ENCODE results near the gene DNAJC2. TPM values are rescaled to one million over a fixed set of nuclear protein-coding genes. Genes with fewer than 3 reads are reported as not detected.

DNAJC2 gene
- total and polyA plus RNA-seq, 2 donors (not counting 1 experiment from before 2014, with no cell fraction given) = 15.0 to 24.4 TPM

DNA sequence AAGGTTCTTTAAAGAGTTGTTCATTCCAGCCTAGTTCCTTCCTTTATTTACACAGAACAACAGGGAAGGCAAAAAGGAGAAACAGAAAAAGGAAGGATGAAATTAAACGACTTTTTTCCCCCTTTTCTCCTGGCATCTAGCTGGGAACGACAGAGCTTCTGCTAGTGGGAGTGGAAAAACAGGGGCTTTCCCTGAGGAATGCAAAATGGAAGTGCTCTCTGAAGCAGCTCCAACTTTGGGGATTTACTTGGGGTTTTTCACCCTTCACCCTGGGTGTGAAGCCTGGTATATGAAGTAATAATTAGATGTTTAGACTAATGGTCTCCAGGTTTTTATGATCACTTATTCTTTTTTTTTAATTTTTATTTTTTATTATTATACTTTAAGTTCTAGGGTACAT, 43.1 kb downstream of the DNAJC2 start:
- H3K9ac ChIP-seq (ENCODE audit: insufficient read depth, low read length) = no peak overlapping the region
- peaks cover 19% of the 10 kb centered on the region for H3K79me2 ChIP-seq (ENCODE audit: control insufficient read depth, insufficient read depth, low read length)
- no peak for DNase-seq (ENCODE audit: low read depth in 2 of 2)
- H3K4me1 ChIP-seq (ENCODE audit: control insufficient read depth, extremely low read depth, insufficient read depth, low read length) = peaks cover 8% of the 10 kb centered on the region
- H3K4me2 ChIP-seq (ENCODE audit: extremely low read depth, insufficient read depth, low read length) = no peak overlapping the region
- H3K36me3 ChIP-seq (ENCODE audit: control insufficient read depth, insufficient read depth, low read length) = peaks cover 4% of the 10 kb centered on the region
- H3K9me3 ChIP-seq (ENCODE audit: control insufficient read depth, insufficient read depth, low read depth, low read length) = no peaks in the 10 kb centered on the region
- no peaks in the 10 kb centered on the region for H3K27me3 ChIP-seq (ENCODE audit: control insufficient read depth, insufficient read depth, low read length)
- no peaks in the 10 kb centered on the region for H4K20me1 ChIP-seq (ENCODE audit: control insufficient read depth, extremely low read depth, insufficient read depth, low read length)
- no peak overlapping the region for H3K27ac ChIP-seq (ENCODE audit: insufficient read depth, low read length)
- H3K4me3 ChIP-seq (replicated peaks in 1 of 4; ENCODE audit: control extremely low read depth in 1 of 4, insufficient read depth in 1 of 4, low read depth in 3 of 4, low read length in 4 of 4) = no peak overlapping the region
- TF ChIP-seq, protein P1, sequence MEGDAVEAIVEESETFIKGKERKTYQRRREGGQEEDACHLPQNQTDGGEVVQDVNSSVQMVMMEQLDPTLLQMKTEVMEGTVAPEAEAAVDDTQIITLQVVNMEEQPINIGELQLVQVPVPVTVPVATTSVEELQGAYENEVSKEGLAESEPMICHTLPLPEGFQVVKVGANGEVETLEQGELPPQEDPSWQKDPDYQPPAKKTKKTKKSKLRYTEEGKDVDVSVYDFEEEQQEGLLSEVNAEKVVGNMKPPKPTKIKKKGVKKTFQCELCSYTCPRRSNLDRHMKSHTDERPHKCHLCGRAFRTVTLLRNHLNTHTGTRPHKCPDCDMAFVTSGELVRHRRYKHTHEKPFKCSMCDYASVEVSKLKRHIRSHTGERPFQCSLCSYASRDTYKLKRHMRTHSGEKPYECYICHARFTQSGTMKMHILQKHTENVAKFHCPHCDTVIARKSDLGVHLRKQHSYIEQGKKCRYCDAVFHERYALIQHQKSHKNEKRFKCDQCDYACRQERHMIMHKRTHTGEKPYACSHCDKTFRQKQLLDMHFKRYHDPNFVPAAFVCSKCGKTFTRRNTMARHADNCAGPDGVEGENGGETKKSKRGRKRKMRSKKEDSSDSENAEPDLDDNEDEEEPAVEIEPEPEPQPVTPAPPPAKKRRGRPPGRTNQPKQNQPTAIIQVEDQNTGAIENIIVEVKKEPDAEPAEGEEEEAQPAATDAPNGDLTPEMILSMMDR (conservative IDR thresholded peaks at IDR 0.05 in 1 of 2, IDR thresholded peaks at IDR 0.05 in 1 of 2; ENCODE audit: low read depth in 1 of 2, low read length in 2 of 2) = no peak
- no peak for TF ChIP-seq EZH2 (IDR thresholded peaks at IDR 0.05; ENCODE audit: low read length, missing control alignments)
- no peak overlapping the region for H2AFZ ChIP-seq (ENCODE audit: low read length)

DNA sequence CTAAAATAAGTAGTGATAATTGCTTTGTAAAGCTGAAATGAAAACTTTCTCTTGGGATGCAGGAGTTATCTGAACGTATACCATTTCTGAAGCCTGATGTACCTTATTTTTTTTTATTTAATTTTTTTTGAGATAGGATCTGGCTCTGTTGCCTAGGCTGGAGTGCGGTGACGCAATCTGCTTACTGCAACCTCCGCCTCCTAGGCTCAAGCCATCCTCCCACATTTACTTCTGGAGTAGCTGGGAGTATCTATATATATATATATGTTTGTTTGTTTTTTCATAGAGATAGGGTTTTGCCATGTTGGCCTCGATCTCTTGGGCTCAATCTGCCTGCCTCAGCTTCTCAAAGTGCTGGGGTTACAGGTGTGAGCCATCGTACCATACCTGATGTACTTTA, 44.9 kb downstream of the DNAJC2 start:
- H3K4me1 ChIP-seq (ENCODE audit: control insufficient read depth, extremely low read depth, insufficient read depth, low read length) = peaks cover 8% of the 10 kb centered on the region
- TF ChIP-seq EZH2 (IDR thresholded peaks at IDR 0.05; ENCODE audit: low read length, missing control alignments) = no peak
- TF ChIP-seq, protein P1 (conservative IDR thresholded peaks at IDR 0.05 in 1 of 2, IDR thresholded peaks at IDR 0.05 in 1 of 2; ENCODE audit: low read depth in 1 of 2, low read length in 2 of 2) = no peak
- no peak overlapping the region for H3K4me3 ChIP-seq (replicated peaks in 1 of 4; ENCODE audit: control extremely low read depth in 1 of 4, insufficient read depth in 1 of 4, low read depth in 3 of 4, low read length in 4 of 4)
- H3K4me2 ChIP-seq (ENCODE audit: extremely low read depth, insufficient read depth, low read length) = no peak overlapping the region
- H4K20me1 ChIP-seq (ENCODE audit: control insufficient read depth, extremely low read depth, insufficient read depth, low read length) = no peaks in the 10 kb centered on the region
- no peak overlapping the region for H2AFZ ChIP-seq (ENCODE audit: low read length)
- H3K79me2 ChIP-seq (ENCODE audit: control insufficient read depth, insufficient read depth, low read length) = peaks cover 19% of the 10 kb centered on the region
- no peak overlapping the region for H3K9ac ChIP-seq (ENCODE audit: insufficient read depth, low read length)
- no peaks in the 10 kb centered on the region for H3K27me3 ChIP-seq (ENCODE audit: control insufficient read depth, insufficient read depth, low read length)
- DNase-seq (ENCODE audit: low read depth in 2 of 2) = no peak
- no peaks in the 10 kb centered on the region for H3K9me3 ChIP-seq (ENCODE audit: control insufficient read depth, insufficient read depth, low read depth, low read length)
- peaks cover 4% of the 10 kb centered on the region for H3K36me3 ChIP-seq (ENCODE audit: control insufficient read depth, insufficient read depth, low read length)
- H3K27ac ChIP-seq (ENCODE audit: insufficient read depth, low read length) = no peak overlapping the region

DNA sequence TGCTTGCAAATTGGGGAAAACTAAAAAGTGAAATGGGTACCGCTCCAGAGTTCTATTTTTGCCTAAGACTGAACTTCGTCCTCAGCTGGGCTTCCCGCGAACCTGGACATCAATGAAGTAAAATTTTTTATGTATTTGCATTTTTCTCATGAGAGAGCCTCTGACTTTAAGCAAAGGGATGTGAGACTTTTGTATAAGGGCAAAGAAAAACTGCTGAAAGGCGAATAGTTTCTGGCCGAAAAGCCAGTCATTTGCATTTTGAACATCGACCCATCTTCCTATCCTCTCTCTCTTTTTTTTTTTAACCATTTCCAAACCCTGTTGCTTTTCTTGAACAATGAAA, 46.8 kb downstream of the DNAJC2 start:
- Histone ChIP-seq H3K4me2 (ENCODE audit: extremely low read depth, insufficient read depth, low read length) (peak overlapping the region; percentile 91), H3K27ac (ENCODE audit: insufficient read depth, low read length) (peak overlapping the region; percentile 95), H3K4me1 (ENCODE audit: control insufficient read depth, extremely low read depth, insufficient read depth, low read length) (peaks cover 8% of the 10 kb centered on the region), H2AFZ (ENCODE audit: low read length) (peak overlapping the region; percentile 73), H3K4me3 (replicated peaks in 1 of 4; ENCODE audit: control extremely low read depth in 1 of 4, insufficient read depth in 1 of 4, low read depth in 3 of 4, low read length in 4 of 4) (peak overlapping the region; percentile 66 to 96 (median 88)), H4K20me1 (ENCODE audit: control insufficient read depth, extremely low read depth, insufficient read depth, low read length) (no peaks in the 10 kb centered on the region), H3K36me3 (ENCODE audit: control insufficient read depth, insufficient read depth, low read length) (peaks cover 4% of the 10 kb centered on the region), H3K27me3 (ENCODE audit: control insufficient read depth, insufficient read depth, low read length) (no peaks in the 10 kb centered on the region), H3K9ac (ENCODE audit: insufficient read depth, low read length) (peak overlapping the region; percentile 96), H3K79me2 (ENCODE audit: control insufficient read depth, insufficient read depth, low read length) (peaks cover 19% of the 10 kb centered on the region), H3K9me3 (ENCODE audit: control insufficient read depth, insufficient read depth, low read depth, low read length) (no peaks in the 10 kb centered on the region)
- TF ChIP-seq EZH2 (IDR thresholded peaks at IDR 0.05; ENCODE audit: low read length, missing control alignments) = no peak
- TF ChIP-seq, protein P1 (conservative IDR thresholded peaks at IDR 0.05 in 1 of 2, IDR thresholded peaks at IDR 0.05 in 1 of 2; ENCODE audit: low read depth in 1 of 2, low read length in 2 of 2) = no peak
- no peak for DNase-seq (ENCODE audit: low read depth in 2 of 2)

Measured in fibroblast of lung (primary cell).